ENCODE data around the gene DEDD2. TPM values are rescaled to one million over a fixed set of nuclear protein-coding genes. Genes with fewer than 3 reads are reported as not detected.

DEDD2 gene
- total and polyA plus RNA-seq, 10 donors, result 24.7 to 73.9 (median 47.2) TPM

GRCh38 chr19:42253245-42254088, 36.0 kb upstream of the DEDD2 start:
- WGBS, 5 donors, result 0 to 2% (median 1%) methylated on average over 19 to 70 of the region's 71 CpGs
- Histone ChIP-seq H3K9me3 (no peaks in the 10 kb centered on the region), H3K27me3 (replicated peaks in 1 of 7) (peaks cover 0 to 11% (median 0%) of the 10 kb centered on the region in 7 donors), H3K4me1 (peaks cover 26 to 71% (median 62%) of the 10 kb centered on the region in 6 donors), H3K27ac (peak overlapping the region; percentile 97 to 99 (median 98)), H3K36me3 (peaks cover 0 to 22% (median 14%) of the 10 kb centered on the region in 6 donors), H3K4me3 (peak overlapping the region; percentile 77 to 97 (median 86))
- TF ChIP-seq CTCF (IDR thresholded peaks at IDR 0.05 in 8 of 11, conservative IDR thresholded peaks at IDR 0.05 in 3 of 11) (no peak), POLR2AphosphoS5 (IDR thresholded peaks at IDR 0.05) (peak; percentile 57 to 75 (median 67))
- intact Hi-C loops (cut with DNase I; ENCODE audit: low total_unique reads), result no loop called here
- peak; percentile 94 for DNase-seq

- H3K27me3 ChIP-seq (replicated peaks in 1 of 7), result peaks cover 0 to 11% (median 0%) of the 10 kb centered on the region in 7 donors
- peaks cover 26 to 74% (median 65%) of the 10 kb centered on the region in 6 donors for H3K4me1 ChIP-seq
- H3K36me3 ChIP-seq, result peaks cover 0 to 28% (median 17%) of the 10 kb centered on the region in 6 donors
- intact Hi-C loops (cut with DNase I; ENCODE audit: low total_unique reads), result no loop called here
- peak overlapping the region; percentile 77 to 97 (median 86) for H3K4me3 ChIP-seq
- peak; percentile 81 for DNase-seq
- TF ChIP-seq CTCF (IDR thresholded peaks at IDR 0.05 in 8 of 11, conservative IDR thresholded peaks at IDR 0.05 in 3 of 11) (no peak), POLR2A (IDR thresholded peaks at IDR 0.05) (no peak), POLR2AphosphoS5 (IDR thresholded peaks at IDR 0.05) (no peak)
- H3K27ac ChIP-seq, result peak overlapping the region; percentile 97 to 99 (median 98)
- WGBS, 5 donors, result 9 to 11% (median 10%) methylated on average over 27 of the region's 27 CpGs
- no peaks in the 10 kb centered on the region for H3K9me3 ChIP-seq
Measured at GRCh38 chr19:42252365-42253244, 35.1 kb upstream of the DEDD2 start.

GRCh38 chr19:42251572-42252358, 34.3 kb upstream of the DEDD2 start:
- TF ChIP-seq POLR2AphosphoS5 (IDR thresholded peaks at IDR 0.05) (no peak), POLR2A (IDR thresholded peaks at IDR 0.05) (no peak), CTCF (IDR thresholded peaks at IDR 0.05 in 8 of 11, conservative IDR thresholded peaks at IDR 0.05 in 3 of 11) (no peak)
- H3K27me3 ChIP-seq (replicated peaks in 1 of 7), result peaks cover 0 to 11% (median 0%) of the 10 kb centered on the region in 7 donors
- peak overlapping the region in 7 of 8 donors; percentile 97 to 99 (median 98) for H3K27ac ChIP-seq
- H3K4me1 ChIP-seq, result peaks cover 25 to 79% (median 64%) of the 10 kb centered on the region in 6 donors
- H3K4me3 ChIP-seq, result peak overlapping the region in 6 of 8 donors; percentile 77 to 97 (median 86)
- no peak for DNase-seq
- H3K36me3 ChIP-seq, result peaks cover 0 to 28% (median 17%) of the 10 kb centered on the region in 6 donors
- 78 to 89% (median 81%) methylated on average over 3 to 4 of the region's 4 CpGs for WGBS, 5 donors
- no peaks in the 10 kb centered on the region for H3K9me3 ChIP-seq
- intact Hi-C loops (cut with DNase I; ENCODE audit: low total_unique reads), result no loop called here

Measured in spleen (tissue), 11 donors.